K562 (cell line): Measurements from ENCODE around the gene GEMIN2. TPM values are rescaled to one million over a fixed set of nuclear protein-coding genes. Genes with fewer than 3 reads are reported as not detected.

Experiments
- BRD9 ChIP-seq: fragments of 450-650 bp; IDR thresholded peaks from 2 replicates; pipeline ENCODE4 v1.6.1; 2018; ENCODE audit warnings: low read depth; ENCODE audit not compliant: partially characterized antibody
- MAZ ChIP-seq, 2 experiments: fragments of 450-650 bp in 1 of 2; sonication (generic) in 1 of 2; formaldehyde crosslinking; IDR thresholded peaks in 1 of 2; conservative IDR thresholded peaks in 1 of 2; 2 replicates each; pipeline versions ENCODE4 v1.4.0 to v1.5.0; 2020; ENCODE audit warnings: mild to moderate bottlenecking in 1 of 2, missing genetic modification reagents in 1 of 2
- RBFOX2 ChIP-seq: fragments of 200-400 bp; formaldehyde crosslinking; IDR thresholded peaks from 2 replicates; pipeline ENCODE4 v1.6.1; 2017; ENCODE audit warnings: low read depth, mild to moderate bottlenecking, low read length, moderate library complexity
- RNF2 ChIP-seq: sonication (generic); IDR thresholded peaks from 2 replicates; pipeline ENCODE4 v1.6.1; 2016
- SAP30 ChIP-seq: fragments of 200-600 bp; sonication (generic); IDR thresholded peaks from 2 replicates; pipeline ENCODE4 v1.6.1; 2012; ENCODE audit warnings: borderline replicate concordance, low read depth, mild to moderate bottlenecking, moderate library complexity, low read length, control low read depth, inconsistent platforms; ENCODE audit not compliant: insufficient read depth, poor library complexity, severe bottlenecking
- ZSCAN29 ChIP-seq: fragments of 450-650 bp; IDR thresholded peaks from 2 replicates; pipeline ENCODE4 v1.6.1; 2017
- polyA plus RNA-seq, 8 experiments: library from polyadenylated mRNA; depleted of rRNA in 4 of 8; stranded (reverse) in 5 of 8; unstranded in 3 of 8; fragments of >200 nt; fragmentation: Nextera tagmentation in 2 of 8; fragmentation: Illumina TruSeq in 1 of 8; extraction: Ambion mirVana in 2 of 8; extraction: Trizol in 1 of 8; gene quantifications; 2 replicates each; pipeline versions ENCODE4 v1.2.1 to v1.2.3, GENCODE V29; 2011 to 2014; ENCODE audit warnings: inconsistent platforms in 1 of 8, missing spikeins in 1 of 8
- total RNA-seq, 7 experiments: library from RNA; depleted of rRNA in 6 of 7; stranded (reverse); fragments of >200 nt in 6 of 7; fragmentation: Illumina TruSeq in 2 of 7; extraction: Trizol in 2 of 7; gene quantifications; 2 replicates each; pipeline versions ENCODE4 v1.2.1 to v1.2.3, GENCODE V29; 2011 to 2021; ENCODE audit warnings: low replicate concordance in 1 of 7
- TF ChIP-seq, protein P1 (sequence below): fragments of 450-650 bp; IDR thresholded peaks from 2 replicates; pipeline ENCODE4 v1.6.1; 2016; ENCODE audit warnings: borderline replicate concordance
- TF ChIP-seq, protein P2 (sequence below), 2 experiments: fragments of 200-800 bp in 1 of 2; sonication (Bioruptor generic) in 1 of 2; sonication (generic) in 1 of 2; formaldehyde crosslinking in 1 of 2; IDR thresholded peaks in 1 of 2; conservative IDR thresholded peaks in 1 of 2; 2 replicates each; pipeline versions ENCODE4 v1.5.0 to v1.6.1; 2016 to 2020; ENCODE audit warnings: missing compliant biosample characterization in 1 of 2, missing genetic modification characterization in 1 of 2, missing genetic modification reagents in 1 of 2
- TF ChIP-seq, protein P3 (sequence below): fragments of 450-650 bp; IDR thresholded peaks from 2 replicates; pipeline ENCODE4 v1.6.1; 2018; ENCODE audit not compliant: partially characterized antibody
- TF ChIP-seq, protein P4 (sequence below): sonication (generic); formaldehyde crosslinking; IDR thresholded peaks from 2 replicates; pipeline ENCODE4 v1.8.0; 2022; ENCODE audit warnings: mild to moderate bottlenecking, missing genetic modification reagents

The GEMIN2 gene
- total and polyA plus RNA-seq, 9 of the 15 experiments (the other 6 are each of a cell fraction or from before 2014, with no cell fraction given) = 23.0 to 87.6 (median 45.5) TPM

DNA sequence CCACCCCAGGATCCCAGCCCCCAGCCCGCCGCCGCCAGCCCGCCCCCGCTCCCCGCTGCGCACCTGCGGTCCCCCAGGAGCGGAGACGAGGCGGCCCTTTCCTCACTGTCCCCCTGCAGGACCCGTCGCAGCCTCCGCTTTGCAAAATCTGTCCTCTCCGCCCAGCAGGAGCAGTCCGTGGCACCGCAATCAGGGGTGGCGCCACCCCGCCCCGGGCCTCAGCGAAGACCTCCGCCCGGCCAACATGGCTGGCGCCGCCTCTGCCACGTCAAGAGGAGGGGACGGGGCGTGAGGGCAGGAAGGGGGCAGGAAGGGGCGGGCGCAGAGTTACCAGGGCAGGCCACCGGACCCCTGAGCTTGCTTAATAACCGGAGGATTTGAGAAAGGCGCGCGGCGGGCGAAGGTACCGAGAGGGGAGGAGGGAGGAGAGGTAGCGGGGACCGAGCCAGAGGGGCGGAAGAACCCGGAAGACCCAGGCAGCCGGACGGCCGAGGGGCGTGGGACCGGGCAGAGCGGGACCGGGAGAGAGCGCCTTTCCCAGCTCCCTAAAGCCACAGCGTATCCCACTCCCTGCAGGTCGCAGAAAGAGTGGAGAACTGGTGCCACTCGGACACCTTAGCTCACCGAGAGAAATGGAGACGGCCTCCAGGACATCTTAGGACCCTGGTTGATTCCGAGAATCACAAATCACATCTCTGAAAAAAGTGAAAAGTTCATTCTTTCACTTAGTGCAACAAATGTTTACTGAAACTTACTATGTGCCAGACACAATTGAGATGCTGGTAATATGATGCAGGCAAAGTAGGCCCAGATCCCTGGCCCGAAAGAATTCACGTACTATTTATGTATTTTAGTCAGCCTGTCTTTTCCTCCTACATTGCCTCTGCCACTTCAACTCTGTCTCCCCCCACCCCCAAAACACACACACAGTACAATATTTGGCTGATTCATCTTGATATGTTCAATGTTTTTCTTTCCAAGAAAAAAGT is 10.9 kb upstream of the GEMIN2 start, which contains the start of gene SEC23A (continued):
- TF ChIP-seq, protein P1, sequence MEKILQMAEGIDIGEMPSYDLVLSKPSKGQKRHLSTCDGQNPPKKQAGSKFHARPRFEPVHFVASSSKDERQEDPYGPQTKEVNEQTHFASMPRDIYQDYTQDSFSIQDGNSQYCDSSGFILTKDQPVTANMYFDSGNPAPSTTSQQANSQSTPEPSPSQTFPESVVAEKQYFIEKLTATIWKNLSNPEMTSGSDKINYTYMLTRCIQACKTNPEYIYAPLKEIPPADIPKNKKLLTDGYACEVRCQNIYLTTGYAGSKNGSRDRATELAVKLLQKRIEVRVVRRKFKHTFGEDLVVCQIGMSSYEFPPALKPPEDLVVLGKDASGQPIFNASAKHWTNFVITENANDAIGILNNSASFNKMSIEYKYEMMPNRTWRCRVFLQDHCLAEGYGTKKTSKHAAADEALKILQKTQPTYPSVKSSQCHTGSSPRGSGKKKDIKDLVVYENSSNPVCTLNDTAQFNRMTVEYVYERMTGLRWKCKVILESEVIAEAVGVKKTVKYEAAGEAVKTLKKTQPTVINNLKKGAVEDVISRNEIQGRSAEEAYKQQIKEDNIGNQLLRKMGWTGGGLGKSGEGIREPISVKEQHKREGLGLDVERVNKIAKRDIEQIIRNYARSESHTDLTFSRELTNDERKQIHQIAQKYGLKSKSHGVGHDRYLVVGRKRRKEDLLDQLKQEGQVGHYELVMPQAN = peak; percentile 47; the same call in 1 of the 2 replicates
- TF ChIP-seq RBFOX2 = peak; percentile 87
- TF ChIP-seq, protein P2, sequence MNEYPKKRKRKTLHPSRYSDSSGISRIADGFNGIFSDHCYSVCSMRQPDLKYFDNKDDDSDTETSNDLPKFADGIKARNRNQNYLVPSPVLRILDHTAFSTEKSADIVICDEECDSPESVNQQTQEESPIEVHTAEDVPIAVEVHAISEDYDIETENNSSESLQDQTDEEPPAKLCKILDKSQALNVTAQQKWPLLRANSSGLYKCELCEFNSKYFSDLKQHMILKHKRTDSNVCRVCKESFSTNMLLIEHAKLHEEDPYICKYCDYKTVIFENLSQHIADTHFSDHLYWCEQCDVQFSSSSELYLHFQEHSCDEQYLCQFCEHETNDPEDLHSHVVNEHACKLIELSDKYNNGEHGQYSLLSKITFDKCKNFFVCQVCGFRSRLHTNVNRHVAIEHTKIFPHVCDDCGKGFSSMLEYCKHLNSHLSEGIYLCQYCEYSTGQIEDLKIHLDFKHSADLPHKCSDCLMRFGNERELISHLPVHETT (CRISPR knock-in tag; conservative IDR thresholded peaks at IDR 0.05 in 1 of 2, IDR thresholded peaks at IDR 0.05 in 1 of 2) = peak in 1 of 2 experiments; percentile 56; a peak in 1 of 4 replicates
- TF ChIP-seq, protein P3, sequence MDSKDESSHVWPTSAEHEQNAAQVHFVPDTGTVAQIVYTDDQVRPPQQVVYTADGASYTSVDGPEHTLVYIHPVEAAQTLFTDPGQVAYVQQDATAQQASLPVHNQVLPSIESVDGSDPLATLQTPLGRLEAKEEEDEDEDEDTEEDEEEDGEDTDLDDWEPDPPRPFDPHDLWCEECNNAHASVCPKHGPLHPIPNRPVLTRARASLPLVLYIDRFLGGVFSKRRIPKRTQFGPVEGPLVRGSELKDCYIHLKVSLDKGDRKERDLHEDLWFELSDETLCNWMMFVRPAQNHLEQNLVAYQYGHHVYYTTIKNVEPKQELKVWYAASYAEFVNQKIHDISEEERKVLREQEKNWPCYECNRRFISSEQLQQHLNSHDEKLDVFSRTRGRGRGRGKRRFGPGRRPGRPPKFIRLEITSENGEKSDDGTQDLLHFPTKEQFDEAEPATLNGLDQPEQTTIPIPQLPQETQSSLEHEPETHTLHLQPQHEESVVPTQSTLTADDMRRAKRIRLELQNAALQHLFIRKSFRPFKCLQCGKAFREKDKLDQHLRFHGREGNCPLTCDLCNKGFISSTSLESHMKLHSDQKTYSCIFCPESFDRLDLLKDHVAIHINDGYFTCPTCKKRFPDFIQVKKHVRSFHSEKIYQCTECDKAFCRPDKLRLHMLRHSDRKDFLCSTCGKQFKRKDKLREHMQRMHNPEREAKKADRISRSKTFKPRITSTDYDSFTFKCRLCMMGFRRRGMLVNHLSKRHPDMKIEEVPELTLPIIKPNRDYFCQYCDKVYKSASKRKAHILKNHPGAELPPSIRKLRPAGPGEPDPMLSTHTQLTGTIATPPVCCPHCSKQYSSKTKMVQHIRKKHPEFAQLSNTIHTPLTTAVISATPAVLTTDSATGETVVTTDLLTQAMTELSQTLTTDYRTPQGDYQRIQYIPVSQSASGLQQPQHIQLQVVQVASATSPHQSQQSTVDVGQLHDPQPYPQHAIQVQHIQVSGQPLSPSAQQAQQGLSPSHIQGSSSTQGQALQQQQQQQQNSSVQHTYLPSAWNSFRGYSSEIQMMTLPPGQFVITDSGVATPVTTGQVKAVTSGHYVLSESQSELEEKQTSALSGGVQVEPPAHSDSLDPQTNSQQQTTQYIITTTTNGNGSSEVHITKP = peak; percentile 21
- no peak for TF ChIP-seq RNF2
- peak; percentile 53 to 86; a peak in 3 of 4 replicates for TF ChIP-seq MAZ (CRISPR knock-in tag; conservative IDR thresholded peaks at IDR 0.05 in 1 of 2, IDR thresholded peaks at IDR 0.05 in 1 of 2)
- TF ChIP-seq BRD9 = peak; percentile 31
- TF ChIP-seq, protein P4, sequence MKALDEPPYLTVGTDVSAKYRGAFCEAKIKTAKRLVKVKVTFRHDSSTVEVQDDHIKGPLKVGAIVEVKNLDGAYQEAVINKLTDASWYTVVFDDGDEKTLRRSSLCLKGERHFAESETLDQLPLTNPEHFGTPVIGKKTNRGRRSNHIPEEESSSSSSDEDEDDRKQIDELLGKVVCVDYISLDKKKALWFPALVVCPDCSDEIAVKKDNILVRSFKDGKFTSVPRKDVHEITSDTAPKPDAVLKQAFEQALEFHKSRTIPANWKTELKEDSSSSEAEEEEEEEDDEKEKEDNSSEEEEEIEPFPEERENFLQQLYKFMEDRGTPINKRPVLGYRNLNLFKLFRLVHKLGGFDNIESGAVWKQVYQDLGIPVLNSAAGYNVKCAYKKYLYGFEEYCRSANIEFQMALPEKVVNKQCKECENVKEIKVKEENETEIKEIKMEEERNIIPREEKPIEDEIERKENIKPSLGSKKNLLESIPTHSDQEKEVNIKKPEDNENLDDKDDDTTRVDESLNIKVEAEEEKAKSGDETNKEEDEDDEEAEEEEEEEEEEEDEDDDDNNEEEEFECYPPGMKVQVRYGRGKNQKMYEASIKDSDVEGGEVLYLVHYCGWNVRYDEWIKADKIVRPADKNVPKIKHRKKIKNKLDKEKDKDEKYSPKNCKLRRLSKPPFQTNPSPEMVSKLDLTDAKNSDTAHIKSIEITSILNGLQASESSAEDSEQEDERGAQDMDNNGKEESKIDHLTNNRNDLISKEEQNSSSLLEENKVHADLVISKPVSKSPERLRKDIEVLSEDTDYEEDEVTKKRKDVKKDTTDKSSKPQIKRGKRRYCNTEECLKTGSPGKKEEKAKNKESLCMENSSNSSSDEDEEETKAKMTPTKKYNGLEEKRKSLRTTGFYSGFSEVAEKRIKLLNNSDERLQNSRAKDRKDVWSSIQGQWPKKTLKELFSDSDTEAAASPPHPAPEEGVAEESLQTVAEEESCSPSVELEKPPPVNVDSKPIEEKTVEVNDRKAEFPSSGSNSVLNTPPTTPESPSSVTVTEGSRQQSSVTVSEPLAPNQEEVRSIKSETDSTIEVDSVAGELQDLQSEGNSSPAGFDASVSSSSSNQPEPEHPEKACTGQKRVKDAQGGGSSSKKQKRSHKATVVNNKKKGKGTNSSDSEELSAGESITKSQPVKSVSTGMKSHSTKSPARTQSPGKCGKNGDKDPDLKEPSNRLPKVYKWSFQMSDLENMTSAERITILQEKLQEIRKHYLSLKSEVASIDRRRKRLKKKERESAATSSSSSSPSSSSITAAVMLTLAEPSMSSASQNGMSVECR (CRISPR knock-in tag) = peak; percentile 46; the same call in 1 of the 2 replicates
- TF ChIP-seq ZSCAN29 = no peak
- peak; percentile 49 for TF ChIP-seq SAP30
